Activated T-cell treated with anti-CD3 and anti-CD28 coated beads, Interleukin-2, amount 50 U/mL, for 48 hours (primary cell): ENCODE data around the gene ZC3H7B.
"Not testable (repeated sequence)": the region's sequence is repeated elsewhere in the genome, so short reads cannot be mapped to it uniquely, and the experiment has no call there.

Experiments used
- DNase-seq, 2 experiments: peaks; one replicate each; pipeline ENCODE4 v3.0.0-alpha.2; 2020

The ZC3H7B gene

DNA sequence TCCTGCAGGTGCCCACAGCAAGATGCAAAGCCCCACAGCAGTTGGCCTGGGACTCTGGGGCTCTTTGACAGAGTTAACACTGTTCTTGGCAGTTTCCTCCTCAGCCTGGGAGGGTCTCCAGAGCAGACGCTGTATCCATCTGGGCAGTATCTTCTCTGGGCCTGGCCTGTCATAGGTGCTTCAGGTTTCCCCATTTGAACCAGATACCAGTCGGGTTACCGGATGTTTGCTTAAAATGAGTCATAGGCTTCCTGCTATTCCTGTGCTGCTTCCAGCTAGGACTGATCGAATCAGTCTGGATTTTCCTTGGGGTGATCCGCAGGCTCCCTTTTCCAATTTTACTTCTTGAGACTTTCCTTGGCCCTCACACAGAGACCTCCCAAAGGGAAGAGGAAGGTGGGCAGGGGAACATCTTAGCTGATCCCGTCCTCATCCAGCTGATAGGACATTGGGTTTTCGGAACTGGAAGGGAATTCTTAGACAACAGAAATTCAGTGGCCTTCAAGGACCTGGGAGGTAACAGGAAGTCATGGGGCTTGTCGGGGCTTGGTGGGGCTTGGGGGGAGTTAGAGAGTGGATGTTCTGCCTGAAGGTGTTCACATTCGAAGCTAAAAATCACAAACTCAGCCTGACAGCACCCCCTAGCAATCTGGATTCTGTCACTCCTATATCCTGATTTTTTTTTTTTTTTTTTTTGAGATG is 12.9 kb upstream of the ZC3H7B start:
- no peak for DNase-seq

DNA sequence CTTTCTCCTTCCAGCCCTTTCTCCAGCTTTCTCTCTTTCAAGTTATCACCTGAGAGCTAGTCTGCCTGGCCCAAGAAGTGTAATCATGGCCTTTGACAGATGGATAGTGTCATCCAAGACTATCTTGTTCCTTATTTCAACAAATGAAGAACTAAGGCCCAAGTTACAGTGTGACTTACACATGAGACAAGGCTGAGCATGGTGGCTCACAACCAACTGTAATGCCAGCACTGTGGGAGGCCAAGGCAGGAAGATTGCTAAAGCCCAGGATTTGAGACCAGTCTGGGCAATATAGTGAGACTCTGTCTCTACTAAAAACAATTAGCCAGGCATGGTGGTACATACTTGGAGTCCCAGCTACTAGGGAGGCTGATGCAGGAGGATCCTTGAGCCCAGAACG is 11.7 kb upstream of the ZC3H7B start:
- no peak for DNase-seq

DNA sequence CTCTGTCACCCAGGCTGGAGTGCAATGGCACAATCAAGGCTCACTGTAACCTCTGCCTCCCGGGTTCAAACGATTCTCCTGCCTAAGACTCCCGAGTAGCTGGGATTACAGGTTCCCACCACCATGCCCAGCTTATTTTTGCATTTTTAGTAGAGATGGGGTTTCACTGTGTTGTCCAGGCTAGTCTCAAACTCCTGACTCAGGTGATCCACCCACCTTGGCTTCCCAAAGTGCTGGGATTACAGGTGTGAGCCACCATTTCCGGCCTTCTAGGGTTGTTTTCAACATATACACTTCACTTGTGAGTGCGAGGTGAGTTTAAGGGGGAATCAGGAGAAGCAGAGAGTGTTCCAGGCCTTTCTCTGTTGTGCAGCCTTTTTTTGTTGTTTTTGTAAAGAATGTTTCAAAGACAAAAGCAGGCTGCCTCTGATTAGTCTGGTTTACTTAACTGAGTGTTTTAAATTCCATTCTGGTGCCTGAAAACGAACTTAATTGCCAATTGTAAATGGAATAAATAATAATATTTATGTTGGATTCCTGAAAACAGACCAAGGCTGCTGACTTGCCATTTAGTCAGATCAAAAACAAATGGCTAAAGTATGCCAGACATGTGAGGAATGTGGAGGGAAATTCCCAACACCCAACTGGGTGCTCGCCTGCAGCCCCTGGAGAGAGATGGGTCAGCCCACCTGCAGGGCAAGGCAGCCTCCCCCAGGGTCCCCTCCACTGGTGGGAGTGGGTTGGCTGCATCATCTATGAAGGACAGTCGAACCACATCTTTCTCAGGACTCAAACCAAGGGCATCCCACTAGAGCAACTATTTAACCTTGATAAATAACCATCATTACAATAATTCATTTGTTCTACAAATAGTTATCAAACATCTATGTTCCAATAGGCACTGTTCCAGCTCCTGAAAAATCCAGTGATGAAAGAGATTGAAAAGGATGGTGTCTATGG is 10.8 kb upstream of the ZC3H7B start:
- DNase-seq = no peak

DNA sequence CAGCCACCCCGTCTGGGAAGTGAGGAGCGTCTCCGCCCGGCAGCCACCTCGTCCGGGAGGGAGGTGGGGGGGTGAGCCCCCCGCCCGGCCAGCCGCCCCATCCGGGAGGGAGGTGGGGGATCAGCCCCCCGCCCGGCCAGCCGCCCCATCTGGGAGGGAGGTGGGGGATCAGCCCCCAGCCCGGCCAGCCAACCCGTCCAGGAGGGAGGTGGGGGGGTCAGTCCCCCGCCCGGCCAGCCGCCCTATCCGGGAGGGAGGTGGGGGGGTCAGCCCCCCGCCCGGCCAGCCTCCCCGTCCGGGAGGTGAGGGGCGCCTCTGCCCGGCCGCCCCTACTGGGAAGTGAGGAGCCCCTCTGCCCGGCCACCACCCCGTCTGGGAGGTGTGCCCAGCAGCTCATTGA is 6.5 kb upstream of the ZC3H7B start:
- DNase-seq = not testable (repeated sequence)

DNA sequence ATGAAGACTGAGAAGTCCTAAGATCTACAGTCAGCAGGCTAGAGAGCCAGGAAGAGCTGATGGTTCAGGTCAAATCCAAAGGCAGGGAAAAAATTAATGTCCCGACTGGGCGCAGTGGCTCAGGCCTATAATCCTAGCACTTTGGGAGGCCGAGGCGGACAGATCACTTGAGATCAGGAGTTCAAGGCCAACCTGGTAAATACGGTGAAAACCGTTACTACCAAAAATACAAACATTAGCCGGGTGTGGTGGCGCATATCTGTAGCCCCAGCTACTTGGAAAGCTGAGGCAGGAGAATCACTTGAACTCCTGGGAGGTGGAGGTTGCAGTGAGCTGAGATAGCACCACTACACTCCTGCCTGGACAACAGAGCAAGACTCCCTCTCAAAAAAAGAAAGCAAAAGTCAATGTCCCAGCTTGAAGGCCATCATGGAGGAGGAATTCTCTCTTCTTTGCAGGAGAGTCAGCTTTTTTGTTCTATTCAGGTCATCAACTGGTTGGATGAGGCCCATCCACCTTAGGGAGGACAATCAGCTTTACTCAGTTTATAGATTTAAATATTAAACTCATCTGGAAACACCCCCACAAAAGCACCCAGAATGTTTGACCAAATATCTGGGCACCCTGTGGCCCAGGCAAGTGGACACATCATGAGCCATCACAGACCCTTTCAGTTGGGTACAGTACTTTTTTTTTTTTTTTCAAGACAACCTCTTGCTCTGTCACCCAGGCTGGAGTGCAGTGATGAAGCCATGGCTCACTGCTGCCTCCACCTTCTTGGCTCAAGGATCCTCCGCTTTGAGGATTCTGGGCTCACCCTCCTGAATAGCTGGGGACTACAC is 4.3 kb upstream of the ZC3H7B start:
- no peak for DNase-seq

DNA sequence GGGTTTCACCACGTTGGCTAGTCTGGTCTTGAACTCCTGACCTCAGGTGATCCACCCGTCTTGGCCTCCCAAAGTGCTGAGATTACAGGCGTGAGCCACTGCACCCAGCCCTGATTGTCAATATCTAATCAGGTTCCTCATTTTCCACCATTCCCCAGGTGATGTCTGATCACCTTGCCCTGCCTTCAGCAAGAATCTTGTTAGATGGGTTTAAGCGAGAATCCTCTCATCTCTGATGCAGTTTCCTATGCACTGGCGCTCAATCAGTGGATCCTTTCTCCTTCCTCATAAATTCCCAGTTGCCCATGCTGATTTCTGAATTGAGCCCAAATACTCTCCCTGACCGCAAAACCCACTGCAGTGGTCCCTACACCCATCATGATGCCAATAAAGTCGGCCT is 664 bp upstream of the ZC3H7B start:
- DNase-seq = no peak

DNA sequence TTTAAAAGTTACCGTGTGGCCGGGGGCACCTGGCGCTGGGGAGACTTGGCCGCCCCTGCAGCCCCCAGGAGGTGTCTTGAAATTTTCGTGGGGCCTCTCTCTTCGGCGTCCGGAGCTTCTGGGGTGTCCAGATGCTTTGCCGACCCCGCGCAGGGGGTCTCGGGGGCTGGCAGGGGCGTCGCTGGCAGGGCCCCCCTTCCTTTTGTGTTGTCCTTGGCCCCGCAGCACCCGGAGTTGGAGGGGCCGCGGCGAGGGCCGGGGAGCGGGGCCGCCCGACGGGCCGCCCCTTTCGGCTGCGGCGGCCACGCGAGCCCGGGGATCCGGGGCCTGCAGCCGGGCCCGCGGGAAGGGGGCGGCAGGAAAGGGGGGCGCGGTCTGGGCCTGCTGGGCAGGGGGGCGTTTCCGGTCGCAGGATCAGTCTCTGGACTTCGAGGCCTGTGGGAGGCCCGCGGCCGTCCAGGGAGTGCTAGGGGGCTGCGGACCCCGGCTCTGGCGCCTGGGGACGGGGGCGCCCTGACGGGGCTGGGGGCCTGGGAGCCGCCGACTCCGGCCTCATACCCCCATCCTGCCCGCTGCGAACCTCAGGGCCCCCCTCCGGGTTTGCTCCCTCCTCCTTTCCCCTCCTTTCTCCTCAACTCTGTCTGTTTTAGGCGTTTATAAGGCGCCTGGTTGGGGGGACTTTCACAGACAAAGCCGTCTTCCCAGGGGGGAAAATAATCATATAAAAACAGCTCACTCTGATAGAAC is 869 bp downstream of the ZC3H7B start:
- DNase-seq = peak; percentile 32 to 33

DNA sequence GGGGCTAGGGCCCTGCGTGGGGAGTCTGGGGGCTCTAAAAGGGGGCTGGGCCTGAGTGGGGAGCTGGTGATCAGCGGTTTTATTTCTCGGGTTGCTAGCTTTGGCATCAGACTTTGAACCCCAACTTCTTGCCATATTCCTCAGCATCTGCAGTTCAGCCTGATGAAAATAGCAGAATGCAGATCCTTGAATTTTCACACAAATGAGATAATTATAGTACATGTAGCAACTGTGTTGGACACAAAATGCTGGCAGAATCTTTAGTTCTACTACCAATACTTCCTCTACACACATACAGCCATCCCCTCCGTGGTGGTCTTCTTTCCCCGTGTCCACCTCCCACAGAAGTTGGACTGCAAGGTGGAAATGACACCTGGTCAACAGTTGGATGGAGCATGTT is 1.5 kb downstream of the ZC3H7B start:
- DNase-seq = no peak

DNA sequence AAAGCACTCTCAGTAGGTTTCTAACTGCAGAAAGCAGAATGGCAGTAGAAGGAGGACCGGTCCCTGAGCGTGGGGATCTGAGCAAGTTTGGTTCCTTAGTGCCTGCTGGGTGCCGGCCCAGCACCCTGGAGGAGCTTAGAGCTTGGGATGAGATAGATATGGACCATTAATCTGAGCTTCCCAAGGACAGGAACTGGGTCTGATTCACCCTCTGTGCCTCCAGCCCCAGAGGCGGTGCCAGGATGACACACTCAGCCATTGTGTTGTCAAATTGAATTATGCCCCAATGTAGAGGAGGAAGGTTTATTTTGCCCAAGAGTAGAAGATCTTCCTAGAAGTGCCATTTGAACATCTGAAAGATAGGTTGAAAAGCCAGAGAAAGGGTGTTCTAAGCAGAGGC is 4.3 kb downstream of the ZC3H7B start:
- no peak for DNase-seq

DNA sequence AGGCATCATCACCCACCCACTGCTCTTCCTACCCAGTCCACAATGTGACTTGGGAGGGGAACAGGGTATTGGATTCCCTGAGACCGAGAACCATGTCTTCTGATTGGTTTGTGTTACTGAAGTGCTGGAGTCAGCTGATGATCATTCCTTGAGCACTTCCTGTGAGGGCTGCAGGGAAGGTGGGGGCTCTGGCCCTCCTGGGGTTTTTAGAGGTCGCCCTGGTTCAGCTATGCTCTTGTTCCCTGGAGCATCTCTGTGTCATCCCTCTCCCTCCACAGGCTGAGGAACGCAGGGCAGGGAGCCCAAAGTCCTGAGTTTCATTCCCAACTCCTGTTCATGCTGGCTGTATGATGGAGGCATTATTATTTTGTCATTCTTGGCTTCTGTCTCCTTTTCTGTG is 6.7 kb downstream of the ZC3H7B start:
- no peak for DNase-seq

DNA sequence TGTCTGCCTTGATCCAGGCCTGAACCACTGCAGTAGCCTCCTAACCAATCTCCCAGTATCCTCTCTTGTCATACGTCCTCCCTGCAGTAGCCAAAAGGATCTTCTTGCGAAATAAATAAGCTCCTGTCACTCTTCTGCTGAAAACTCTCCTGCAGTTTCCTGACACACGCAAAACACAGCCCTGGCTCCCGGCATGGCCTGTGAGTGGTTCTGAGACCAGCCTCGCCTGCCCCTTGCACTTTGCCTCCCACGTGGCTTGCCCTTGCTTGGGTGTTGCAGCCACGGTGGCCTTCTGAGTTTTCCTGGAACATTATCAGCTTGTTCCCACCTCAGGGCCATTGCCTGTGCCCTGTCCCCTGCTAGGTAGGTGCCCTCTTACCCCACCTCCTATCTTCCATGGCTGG is 7.2 kb downstream of the ZC3H7B start:
- DNase-seq = no peak

DNA sequence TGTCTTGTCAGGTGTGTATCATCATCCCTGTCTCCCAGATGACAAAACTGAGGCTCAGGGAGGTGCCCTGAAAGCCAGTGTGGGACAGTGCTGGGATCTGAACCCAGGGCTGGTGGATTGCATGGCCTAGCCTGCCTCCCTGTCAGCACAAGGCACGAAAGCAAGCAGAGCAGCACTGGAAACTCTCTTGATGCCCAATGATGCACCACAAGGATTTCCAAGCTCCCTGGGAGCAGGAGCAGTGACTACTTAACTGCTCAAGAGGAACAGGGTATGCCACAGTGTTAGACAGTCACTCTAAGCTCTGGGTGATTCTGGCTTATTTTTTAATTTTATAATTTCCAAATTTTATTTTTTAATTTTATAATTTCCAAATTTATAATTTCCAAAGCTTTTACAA is 9.0 kb downstream of the ZC3H7B start:
- no peak for DNase-seq

DNA sequence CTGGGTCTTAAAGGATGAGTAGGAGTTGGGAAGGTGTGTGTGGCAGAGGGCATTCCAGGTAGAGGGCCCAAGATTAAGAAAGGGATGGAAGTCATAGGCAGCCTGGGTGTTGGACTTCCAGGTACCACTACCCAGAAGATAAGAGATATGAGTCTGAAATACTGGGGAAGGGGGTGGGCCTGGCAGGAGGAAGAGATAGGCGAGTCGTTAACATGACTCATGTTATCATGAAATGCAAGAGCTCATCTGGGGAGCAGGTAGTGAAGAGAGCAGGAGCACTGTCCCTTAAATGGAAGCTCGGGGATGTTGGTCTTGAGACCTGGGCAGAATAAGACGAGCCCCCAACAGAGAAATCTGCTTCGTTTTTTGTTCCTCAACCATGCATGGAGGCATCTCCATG is 10.2 kb downstream of the ZC3H7B start:
- DNase-seq = peak in 1 of 2 experiments; percentile 24

DNA sequence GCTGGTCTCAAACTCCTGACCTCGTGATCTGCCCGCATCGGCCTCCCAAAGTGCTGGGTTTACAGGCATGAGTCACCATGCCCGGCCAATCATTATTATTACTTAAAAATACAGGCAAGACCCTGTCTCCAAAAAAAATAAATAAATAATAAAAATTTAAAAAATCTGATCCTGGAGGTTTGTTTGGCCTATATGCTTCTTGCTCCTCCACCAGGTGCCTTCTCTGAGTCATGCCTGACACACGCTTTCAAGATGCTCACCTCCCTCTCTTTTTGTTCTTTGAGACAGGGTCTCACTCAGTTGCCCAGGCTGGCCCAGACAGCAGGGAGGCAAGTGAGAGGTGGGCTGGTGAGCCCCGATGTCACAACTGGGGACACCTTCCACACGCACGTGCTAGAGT is 13.5 kb downstream of the ZC3H7B start:
- no peak for DNase-seq

DNA sequence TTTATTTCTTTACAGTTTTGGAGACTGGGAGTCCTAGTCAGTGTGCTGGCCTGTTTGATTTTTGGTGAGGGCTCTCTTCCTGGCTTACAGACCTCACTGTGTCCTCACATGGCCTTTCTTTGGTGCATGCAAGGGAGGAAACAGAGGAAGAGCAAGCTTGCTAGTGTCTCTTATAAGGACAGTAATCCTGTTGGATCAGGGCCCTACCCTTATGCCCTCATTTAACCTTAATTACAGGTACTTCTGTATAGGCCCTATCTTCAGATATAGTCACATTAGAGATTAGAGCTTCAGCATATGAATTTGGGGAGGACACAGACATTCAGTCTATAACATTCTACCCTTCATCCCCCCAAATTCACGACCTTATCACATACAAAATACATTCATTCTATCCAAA is 14.3 kb downstream of the ZC3H7B start:
- DNase-seq = no peak

DNA sequence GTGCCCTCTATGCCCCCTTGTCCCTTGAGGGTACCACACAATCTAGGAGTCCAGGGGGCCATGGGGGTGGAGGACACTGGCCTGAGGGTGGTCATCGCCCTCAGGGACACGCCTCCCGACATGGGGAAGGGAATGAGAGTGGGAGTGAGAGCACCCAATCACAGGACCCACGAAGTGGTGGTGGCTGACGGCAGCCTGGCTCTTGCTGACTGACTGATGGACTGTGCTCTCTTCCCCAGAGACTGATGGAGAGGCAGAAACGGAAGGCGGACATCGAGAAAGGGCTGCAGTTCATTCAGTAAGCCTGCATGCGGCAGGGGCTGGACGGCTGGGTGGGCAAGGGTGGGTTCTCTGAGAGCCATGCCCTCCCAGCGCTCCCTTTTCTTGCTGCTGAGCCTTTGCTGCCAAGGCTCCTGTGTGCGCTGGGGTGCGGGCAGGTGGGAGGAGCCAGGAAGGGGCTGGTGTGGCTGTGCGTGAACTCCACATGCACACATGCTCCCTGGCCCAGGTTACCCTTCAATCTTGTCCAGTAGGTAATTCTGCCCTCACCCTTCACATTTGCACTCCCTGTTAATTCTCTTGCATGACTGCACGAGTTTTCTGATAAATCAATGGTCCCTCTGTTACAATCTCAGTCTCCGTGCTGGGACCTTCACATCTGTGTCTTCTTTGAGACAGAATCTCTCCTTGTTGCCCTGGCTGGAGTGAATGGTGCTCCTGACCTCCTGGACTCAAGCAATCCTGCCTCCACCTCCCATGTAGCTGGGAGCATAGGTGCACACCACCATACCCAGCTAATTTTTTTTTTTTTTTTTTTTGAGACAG is 19.3 kb downstream of the ZC3H7B start:
- DNase-seq = no peak

DNA sequence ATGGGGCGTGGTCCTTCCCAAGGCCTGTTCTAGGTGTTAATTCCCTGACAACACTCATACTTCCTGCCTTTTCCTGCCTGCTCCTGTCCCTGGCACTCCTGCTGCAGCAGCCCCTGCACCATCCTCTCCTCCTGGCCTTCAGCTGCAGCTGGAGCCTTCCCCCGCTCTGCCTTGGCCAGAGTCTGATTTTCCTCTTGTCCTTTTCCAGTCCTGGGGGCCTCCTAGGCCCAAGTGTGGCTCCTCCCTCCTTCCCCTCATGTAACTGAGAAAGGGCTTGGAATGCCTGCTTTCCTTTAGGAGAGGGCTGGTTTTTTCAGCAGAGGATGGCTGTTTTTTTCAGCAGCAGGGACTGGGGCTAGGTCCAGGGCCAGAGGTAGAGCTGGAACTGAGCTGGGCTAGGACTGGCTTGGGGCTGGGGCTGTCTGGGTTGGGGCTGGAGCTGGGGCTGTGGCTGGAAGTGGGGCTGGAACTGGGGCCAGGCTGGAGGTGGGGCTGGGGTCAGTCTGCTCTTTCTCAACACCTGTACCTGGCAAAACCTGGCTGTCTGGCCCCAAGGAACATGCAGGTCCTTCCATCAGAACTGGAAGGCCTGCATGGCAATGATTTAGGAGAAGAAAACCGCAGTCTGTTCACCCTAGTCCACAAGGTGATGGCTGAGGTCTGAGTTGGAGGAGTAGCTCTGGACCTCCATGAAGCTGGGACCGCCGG is 23.6 kb downstream of the ZC3H7B start:
- DNase-seq = no peak

DNA sequence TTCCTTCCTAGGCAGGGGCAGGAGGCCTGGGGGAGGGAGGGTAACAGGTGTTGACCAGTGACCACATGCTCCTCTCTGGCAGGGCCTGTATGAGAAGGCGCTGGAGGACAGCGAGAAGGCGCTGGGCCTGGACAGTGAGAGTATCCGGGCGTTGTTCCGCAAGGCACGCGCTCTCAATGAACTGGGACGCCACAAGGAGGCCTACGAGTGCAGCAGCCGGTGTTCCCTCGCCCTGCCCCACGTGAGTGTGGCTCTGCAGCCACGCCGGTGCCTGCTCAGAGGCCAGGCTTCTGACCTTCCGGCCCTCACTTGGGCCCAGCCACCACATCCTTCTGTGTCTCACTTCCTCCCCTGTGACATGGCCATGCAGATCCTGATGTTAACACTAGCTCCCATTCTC is 25.8 kb downstream of the ZC3H7B start:
- DNase-seq = no peak

DNA sequence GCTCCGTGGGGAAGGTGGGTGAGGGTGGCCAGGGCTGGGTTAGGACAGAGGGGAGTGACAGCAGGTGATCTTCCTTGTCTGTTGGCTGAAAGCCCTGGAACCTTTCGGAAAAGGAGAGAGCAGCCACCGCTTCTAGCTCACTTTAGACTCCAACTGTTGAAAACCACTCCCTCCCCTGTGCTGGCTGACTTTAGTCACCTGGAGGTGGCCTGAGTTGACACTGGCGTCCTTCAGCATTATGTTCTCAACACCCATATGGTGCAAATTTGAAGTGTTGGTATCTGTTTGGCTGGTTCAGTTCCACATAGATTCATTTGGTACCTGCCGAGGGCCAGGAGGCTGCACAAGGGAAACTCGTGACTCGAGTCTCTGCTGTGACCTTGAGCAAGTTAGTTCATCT is 28.8 kb downstream of the ZC3H7B start:
- DNase-seq = no peak

DNA sequence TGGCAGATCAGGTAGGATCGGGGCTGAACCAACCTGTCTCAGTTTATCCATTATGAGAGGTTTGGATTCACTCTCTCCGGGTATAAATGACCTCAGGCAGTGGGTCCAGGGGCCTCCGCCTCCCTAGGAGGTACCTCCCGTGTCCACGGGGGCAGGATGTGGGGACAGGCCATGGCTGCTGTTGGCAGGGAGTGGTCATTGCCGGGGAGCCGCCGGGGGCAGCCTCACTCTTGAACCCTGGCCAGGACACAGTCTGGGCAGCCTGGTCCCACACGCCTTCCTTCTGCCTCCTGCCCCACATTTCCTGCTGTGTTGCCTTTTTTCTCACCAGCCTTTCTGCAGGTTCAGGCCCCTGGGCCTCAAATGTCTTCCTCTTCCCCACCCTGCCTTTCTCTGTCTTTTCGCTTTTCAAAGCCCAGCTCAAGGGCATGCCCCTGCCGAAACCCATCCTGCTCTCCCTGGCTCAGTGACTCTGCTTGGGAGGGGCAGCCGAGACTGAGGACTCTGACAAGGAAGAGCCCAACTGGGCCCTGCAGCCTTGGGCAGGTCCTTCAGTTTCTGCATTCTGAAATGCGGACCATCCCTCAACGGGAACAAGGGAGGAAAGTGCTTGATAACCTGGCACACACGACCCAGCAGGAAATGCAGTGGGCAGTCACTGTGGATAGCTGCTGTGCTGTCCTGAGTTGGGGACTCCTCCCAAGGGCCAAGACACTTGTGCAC is 31.1 kb downstream of the ZC3H7B start:
- DNase-seq = no peak
